ENCODE measurements around the gene LGR4.

DNA sequence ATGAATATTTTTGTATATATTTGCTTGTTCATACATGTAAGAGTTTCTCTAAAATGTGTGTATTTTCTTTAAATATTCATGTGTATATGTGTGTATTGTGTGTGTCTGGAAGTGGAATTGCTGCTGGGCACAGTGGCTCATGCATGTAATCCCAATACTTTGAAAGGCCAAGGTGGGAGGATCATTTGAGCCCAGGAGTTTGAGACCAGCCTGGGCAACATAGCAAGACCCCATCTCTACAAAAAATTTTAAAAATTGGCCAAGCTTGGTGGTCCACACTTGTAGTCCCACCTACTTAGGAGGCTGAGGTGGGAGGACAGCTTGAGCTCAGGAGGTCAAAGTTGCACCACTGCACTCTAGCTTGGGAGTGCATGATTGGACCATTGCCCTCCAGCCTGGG lies 4.7 kb upstream of the LGR4 start:
- no peak for TF ChIP-seq SUZ12 (IDR thresholded peaks at IDR 0.05; ENCODE audit: extremely low read depth, insufficient read depth, insufficient read length)
- no peak for TF ChIP-seq YY1 (IDR thresholded peaks at IDR 0.05; ENCODE audit: insufficient read depth, insufficient read length)
